ENCODE results near the gene REPIN1. TPM values are rescaled to one million over a fixed set of nuclear protein-coding genes. Genes with fewer than 3 reads are reported as not detected.

Gene REPIN1
- total RNA-seq, 1 experiment from 2014 or later: 106 TPM

DNA sequence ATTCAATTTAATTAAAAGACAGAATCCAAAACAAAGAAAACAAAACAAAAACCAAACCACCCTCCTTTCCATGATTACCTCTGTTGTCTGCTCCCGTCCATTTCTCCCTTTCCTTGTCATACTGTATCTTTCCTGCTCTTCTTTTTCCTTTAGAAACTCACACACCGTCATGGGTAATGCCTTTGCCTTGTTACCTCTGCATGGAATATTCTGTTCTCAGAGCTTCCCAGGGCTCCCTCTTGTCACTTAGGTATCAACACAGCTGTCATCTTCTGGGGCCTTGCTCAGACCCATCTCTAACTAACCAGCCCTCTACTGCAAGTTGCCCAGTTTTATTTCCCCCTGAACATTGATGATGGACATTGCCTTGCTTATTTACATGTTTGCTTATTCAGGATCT lies 51.6 kb downstream of the REPIN1 start:
- Histone ChIP-seq H3K79me2 (ENCODE audit: insufficient read depth, low read length) (no peaks in the 10 kb centered on the region), H3K4me2 (ENCODE audit: low read length) (peak overlapping the region; percentile 56; the same call in 1 of the 2 replicates), H3K27me3 (ENCODE audit: insufficient read depth, low read length) (no peaks in the 10 kb centered on the region), H3K27ac (ENCODE audit: low read depth, low read length) (no peak overlapping the region), H3K9me2 (ENCODE audit: insufficient read depth) (no peaks in the 10 kb centered on the region), H3K36me3 (ENCODE audit: control insufficient read depth in 1 of 2, insufficient read depth in 2 of 2, low read length in 2 of 2) (no peaks in the 10 kb centered on the region), H3K4me3 (replicated peaks in 1 of 2; ENCODE audit: low read depth in 1 of 2, low read length in 2 of 2) (no peak overlapping the region), H3K9me3 (ENCODE audit: control insufficient read depth in 1 of 2, insufficient read depth in 1 of 2, low read depth in 1 of 2, low read length in 2 of 2) (no peaks in the 10 kb centered on the region), H4K20me1 (ENCODE audit: insufficient read depth) (no peaks in the 10 kb centered on the region), H3K4me1 (ENCODE audit: control insufficient read depth in 1 of 2, insufficient read depth in 2 of 2, low read length in 2 of 2) (peaks cover 5 to 10% of the 10 kb centered on the region in 2 experiments; a peak in 3 of 4 replicates), H2AFZ (ENCODE audit: low read depth, low read length, poor library complexity, severe bottlenecking) (peak overlapping the region; percentile 99), H3K9ac (ENCODE audit: low read length) (no peak overlapping the region)
- TF ChIP-seq, protein P1, sequence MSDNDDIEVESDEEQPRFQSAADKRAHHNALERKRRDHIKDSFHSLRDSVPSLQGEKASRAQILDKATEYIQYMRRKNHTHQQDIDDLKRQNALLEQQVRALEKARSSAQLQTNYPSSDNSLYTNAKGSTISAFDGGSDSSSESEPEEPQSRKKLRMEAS (IDR thresholded peaks at IDR 0.05): no peak
- TF ChIP-seq EZH2phosphoT487 (IDR thresholded peaks at IDR 0.05; ENCODE audit: borderline replicate concordance) (no peak), FOSL1 (IDR thresholded peaks at IDR 0.05; ENCODE audit: low read depth) (no peak), ZFX (IDR thresholded peaks at IDR 0.05) (no peak), EGR1 (IDR thresholded peaks at IDR 0.05; ENCODE audit: low read depth) (no peak), TCF7L2 (IDR thresholded peaks at IDR 0.05; ENCODE audit: borderline replicate concordance, extremely low read depth, insufficient read depth, insufficient read length) (no peak), SIN3A (IDR thresholded peaks at IDR 0.05; ENCODE audit: low read depth) (no peak), CBX3 (IDR thresholded peaks at IDR 0.05; ENCODE audit: low read depth) (no peak), SRF (IDR thresholded peaks at IDR 0.05; ENCODE audit: low read depth) (no peak), RAD21 (IDR thresholded peaks at IDR 0.05; ENCODE audit: low read depth) (no peak), CEBPB (IDR thresholded peaks at IDR 0.05; ENCODE audit: low read depth) (no peak), POLR2AphosphoS5 (IDR thresholded peaks at IDR 0.05; ENCODE audit: low read depth, low read length) (no peak), EZH2 (IDR thresholded peaks at IDR 0.05) (no peak), JUND (IDR thresholded peaks at IDR 0.05) (no peak), ATF3 (IDR thresholded peaks at IDR 0.05) (no peak), YY1 (IDR thresholded peaks at IDR 0.05; ENCODE audit: extremely low read depth, insufficient replicate concordance, low read depth, low read length) (no peak), CTCF (IDR thresholded peaks at IDR 0.05 in 2 of 3, conservative IDR thresholded peaks at IDR 0.05 in 1 of 3; ENCODE audit: borderline replicate concordance in 1 of 3, insufficient read depth in 1 of 3, low read depth in 2 of 3, low read length in 2 of 3) (no peak), SP1 (IDR thresholded peaks at IDR 0.05; ENCODE audit: low read depth) (no peak)
- TF ChIP-seq, protein P2, sequence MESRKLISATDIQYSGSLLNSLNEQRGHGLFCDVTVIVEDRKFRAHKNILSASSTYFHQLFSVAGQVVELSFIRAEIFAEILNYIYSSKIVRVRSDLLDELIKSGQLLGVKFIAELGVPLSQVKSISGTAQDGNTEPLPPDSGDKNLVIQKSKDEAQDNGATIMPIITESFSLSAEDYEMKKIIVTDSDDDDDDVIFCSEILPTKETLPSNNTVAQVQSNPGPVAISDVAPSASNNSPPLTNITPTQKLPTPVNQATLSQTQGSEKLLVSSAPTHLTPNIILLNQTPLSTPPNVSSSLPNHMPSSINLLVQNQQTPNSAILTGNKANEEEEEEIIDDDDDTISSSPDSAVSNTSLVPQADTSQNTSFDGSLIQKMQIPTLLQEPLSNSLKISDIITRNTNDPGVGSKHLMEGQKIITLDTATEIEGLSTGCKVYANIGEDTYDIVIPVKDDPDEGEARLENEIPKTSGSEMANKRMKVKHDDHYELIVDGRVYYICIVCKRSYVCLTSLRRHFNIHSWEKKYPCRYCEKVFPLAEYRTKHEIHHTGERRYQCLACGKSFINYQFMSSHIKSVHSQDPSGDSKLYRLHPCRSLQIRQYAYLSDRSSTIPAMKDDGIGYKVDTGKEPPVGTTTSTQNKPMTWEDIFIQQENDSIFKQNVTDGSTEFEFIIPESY (IDR thresholded peaks at IDR 0.05; ENCODE audit: extremely low read depth, insufficient replicate concordance, low read length): no peak
- TF ChIP-seq, protein P3, sequence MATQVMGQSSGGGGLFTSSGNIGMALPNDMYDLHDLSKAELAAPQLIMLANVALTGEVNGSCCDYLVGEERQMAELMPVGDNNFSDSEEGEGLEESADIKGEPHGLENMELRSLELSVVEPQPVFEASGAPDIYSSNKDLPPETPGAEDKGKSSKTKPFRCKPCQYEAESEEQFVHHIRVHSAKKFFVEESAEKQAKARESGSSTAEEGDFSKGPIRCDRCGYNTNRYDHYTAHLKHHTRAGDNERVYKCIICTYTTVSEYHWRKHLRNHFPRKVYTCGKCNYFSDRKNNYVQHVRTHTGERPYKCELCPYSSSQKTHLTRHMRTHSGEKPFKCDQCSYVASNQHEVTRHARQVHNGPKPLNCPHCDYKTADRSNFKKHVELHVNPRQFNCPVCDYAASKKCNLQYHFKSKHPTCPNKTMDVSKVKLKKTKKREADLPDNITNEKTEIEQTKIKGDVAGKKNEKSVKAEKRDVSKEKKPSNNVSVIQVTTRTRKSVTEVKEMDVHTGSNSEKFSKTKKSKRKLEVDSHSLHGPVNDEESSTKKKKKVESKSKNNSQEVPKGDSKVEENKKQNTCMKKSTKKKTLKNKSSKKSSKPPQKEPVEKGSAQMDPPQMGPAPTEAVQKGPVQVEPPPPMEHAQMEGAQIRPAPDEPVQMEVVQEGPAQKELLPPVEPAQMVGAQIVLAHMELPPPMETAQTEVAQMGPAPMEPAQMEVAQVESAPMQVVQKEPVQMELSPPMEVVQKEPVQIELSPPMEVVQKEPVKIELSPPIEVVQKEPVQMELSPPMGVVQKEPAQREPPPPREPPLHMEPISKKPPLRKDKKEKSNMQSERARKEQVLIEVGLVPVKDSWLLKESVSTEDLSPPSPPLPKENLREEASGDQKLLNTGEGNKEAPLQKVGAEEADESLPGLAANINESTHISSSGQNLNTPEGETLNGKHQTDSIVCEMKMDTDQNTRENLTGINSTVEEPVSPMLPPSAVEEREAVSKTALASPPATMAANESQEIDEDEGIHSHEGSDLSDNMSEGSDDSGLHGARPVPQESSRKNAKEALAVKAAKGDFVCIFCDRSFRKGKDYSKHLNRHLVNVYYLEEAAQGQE (IDR thresholded peaks at IDR 0.05; ENCODE audit: low read depth): no peak
- intact Hi-C loops (cut with micrococcal nuclease): no loop called here
- DNase-seq (ENCODE audit: low read depth, low spot score): no peak
- ChIA-PET POLR2A (no interaction called here), RAD21 (ENCODE audit: low non-redundant PET in 1 of 2, low total read pairs in 2 of 2, uncharacterized antibody in 2 of 2, unreplicated experiment in 2 of 2) (no interaction called here), CTCF (no interaction called here)
- no TSS peak for BruUV-seq (replicated peaks)
- ATAC-seq: no peak
